ENCODE data around the gene ADARB2.

The ADARB2 gene

DNA sequence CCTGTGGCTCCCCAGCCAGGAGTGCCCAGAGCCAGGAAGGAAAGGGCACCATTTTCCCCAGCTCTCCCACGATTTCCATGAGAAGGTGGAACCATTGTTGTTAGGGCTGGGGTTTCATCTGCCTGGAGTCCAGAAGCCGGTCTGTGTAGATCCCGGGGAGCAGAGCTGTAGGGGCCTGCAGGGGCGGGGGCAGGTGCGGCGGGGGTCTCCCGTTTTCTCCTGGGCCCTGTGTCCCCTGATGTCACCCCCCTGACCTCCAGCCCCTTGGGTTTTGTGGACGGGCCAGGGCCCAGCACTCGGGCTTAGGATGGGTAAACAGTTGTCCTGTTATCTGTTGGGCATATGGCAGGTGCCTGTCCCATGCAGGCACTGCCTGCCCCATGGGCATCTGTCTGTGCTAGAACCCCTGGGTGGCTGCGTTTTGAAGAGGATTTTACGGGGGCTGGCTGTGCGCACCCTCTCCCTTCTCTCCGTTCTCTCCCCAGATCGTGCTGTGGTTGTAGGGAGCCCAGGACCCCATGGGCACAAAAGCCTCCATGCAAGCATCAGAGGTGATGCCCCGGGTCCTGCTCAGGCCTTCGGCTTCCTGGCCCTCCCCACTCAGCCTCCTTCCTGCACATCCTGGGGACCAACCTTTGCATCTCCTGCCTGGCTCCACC, 522.3 kb downstream of the ADARB2 start:
- Histone ChIP-seq H2AFZ (ENCODE audit: low read length, unreplicated experiment) (no peak overlapping the region), H3K4me3 (ENCODE audit: low read depth, low read length) (no peak overlapping the region), H3K36me3 (ENCODE audit: insufficient read depth, low read length) (no peaks in the 10 kb centered on the region), H3K27ac (ENCODE audit: low read depth, low read length) (no peak overlapping the region), H3K27me3 (ENCODE audit: insufficient read depth, low read length) (no peaks in the 10 kb centered on the region), H3K4me1 (ENCODE audit: control insufficient read depth, insufficient read depth, low read length, unreplicated experiment) (no peaks in the 10 kb centered on the region), H3K79me2 (ENCODE audit: control insufficient read depth, insufficient read depth, low read length, unreplicated experiment) (no peaks in the 10 kb centered on the region)

DNA sequence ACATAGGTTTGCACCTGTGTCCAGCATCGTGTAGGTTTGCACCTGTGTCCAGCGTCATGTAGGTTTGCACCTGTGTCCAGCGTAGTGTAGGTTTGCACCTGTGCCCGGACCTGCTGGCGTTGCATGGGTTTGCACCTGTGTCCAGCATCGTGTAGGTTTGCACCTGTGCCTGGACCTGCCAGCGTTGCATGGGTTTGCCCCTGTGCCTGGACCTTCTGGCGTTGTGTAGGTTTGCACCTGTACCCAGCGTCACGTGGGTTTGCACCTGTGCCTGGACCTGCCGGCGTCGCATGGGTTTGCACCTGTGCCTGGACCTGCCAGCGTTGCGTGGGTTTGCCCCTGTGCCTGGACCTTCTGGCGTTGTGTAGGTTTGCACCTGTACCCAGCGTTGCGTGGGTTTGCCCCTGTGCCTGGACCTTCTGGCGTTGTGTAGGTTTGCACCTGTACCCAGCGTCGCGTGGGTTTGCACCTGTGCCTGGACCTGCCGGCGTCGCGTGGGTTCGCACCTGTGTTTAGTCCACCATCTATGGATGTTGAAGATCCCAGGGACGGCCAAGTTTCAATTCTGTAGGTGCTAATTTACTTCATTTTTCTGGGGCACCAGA, 523.2 kb downstream of the ADARB2 start:
- Histone ChIP-seq H3K27me3 (ENCODE audit: insufficient read depth, low read length) (no peaks in the 10 kb centered on the region), H3K4me1 (ENCODE audit: control insufficient read depth, insufficient read depth, low read length, unreplicated experiment) (no peaks in the 10 kb centered on the region), H2AFZ (ENCODE audit: low read length, unreplicated experiment) (no peak overlapping the region), H3K79me2 (ENCODE audit: control insufficient read depth, insufficient read depth, low read length, unreplicated experiment) (no peaks in the 10 kb centered on the region), H3K27ac (ENCODE audit: low read depth, low read length) (no peak overlapping the region), H3K36me3 (ENCODE audit: insufficient read depth, low read length) (no peaks in the 10 kb centered on the region), H3K4me3 (ENCODE audit: low read depth, low read length) (no peak overlapping the region)

DNA sequence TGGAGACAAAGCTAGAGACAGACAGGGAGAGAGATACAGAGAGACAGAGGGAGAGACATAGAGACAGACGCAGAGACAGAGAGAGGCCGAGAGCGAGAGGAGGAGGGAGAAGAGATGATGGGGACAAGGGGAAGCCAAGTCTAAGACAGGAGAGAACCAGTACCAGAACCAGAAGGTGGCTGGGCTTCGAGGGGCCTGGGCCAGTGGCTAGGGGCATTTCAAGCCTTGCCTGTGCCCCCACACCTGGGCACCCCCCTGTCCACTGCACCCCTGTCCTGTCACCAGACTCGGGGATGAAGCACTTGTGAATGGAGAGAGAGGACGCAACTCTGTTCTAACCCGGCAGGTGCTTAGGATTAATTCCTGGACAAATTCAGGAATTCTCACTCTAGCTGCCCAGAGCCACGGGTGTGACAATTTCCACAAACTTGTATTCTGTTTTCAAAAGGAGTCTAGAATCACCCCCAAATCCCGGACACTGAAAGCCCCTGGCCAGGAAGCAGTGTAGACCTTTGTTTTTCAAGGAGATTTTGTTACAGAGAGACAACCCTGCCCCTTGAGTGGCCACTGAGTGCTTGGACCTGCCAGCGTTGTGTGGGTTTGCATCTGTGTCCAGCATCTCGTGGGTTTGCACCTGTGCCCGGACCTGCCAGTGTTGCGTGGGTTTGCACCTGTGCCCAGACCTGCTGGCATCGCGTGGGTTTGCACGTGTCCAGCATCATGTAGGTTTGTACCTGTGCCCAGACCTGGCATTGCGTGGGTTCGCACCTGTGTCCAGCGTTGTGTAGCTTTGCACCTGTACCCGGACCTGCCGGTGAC, 523.9 kb downstream of the ADARB2 start:
- H3K4me1 ChIP-seq (ENCODE audit: control insufficient read depth, insufficient read depth, low read length, unreplicated experiment), result no peaks in the 10 kb centered on the region
- H3K27me3 ChIP-seq (ENCODE audit: insufficient read depth, low read length), result no peaks in the 10 kb centered on the region

DNA sequence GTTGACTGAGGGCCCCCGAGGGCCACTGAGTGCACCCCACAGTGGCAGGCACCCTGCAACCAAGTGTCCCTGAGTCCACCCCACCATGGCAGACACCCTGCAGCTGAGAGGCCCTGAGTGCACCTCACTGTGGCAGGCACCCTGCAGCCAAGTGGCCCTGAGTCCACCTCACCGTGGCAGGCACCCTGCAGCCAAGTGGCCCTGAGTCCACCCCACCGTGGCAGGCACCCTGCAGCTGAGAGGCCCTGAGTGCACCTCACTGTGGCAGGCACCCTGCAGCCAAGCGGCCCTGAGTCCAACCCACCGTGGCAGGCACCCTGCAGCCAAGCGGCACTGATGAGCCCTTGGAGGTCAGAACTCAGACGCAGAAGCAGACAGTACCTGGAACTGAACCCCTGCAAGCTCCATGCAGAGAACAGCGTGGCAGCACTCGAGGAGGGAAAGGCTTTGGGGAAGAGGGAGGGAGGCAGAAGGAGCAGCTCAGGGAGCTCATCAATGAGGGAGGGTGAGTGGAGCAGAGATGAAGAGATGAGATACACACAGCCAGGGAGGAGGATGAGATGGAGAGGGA, 524.7 kb downstream of the ADARB2 start:
- Histone ChIP-seq H3K27ac (ENCODE audit: low read depth, low read length) (no peak overlapping the region), H3K27me3 (ENCODE audit: insufficient read depth, low read length) (no peaks in the 10 kb centered on the region), H3K4me1 (ENCODE audit: control insufficient read depth, insufficient read depth, low read length, unreplicated experiment) (no peaks in the 10 kb centered on the region), H3K4me3 (ENCODE audit: low read depth, low read length) (no peak overlapping the region), H2AFZ (ENCODE audit: low read length, unreplicated experiment) (no peak overlapping the region), H3K36me3 (ENCODE audit: insufficient read depth, low read length) (no peaks in the 10 kb centered on the region), H3K79me2 (ENCODE audit: control insufficient read depth, insufficient read depth, low read length, unreplicated experiment) (no peaks in the 10 kb centered on the region)

More for the DNA sequence above, 523.9 kb downstream of the ADARB2 start:
- H3K27ac ChIP-seq (ENCODE audit: low read depth, low read length), result no peak overlapping the region
- no peaks in the 10 kb centered on the region for H3K36me3 ChIP-seq (ENCODE audit: insufficient read depth, low read length)
- H3K79me2 ChIP-seq (ENCODE audit: control insufficient read depth, insufficient read depth, low read length, unreplicated experiment), result no peaks in the 10 kb centered on the region
- no peak overlapping the region for H3K4me3 ChIP-seq (ENCODE audit: low read depth, low read length)
- H2AFZ ChIP-seq (ENCODE audit: low read length, unreplicated experiment), result no peak overlapping the region

DNA sequence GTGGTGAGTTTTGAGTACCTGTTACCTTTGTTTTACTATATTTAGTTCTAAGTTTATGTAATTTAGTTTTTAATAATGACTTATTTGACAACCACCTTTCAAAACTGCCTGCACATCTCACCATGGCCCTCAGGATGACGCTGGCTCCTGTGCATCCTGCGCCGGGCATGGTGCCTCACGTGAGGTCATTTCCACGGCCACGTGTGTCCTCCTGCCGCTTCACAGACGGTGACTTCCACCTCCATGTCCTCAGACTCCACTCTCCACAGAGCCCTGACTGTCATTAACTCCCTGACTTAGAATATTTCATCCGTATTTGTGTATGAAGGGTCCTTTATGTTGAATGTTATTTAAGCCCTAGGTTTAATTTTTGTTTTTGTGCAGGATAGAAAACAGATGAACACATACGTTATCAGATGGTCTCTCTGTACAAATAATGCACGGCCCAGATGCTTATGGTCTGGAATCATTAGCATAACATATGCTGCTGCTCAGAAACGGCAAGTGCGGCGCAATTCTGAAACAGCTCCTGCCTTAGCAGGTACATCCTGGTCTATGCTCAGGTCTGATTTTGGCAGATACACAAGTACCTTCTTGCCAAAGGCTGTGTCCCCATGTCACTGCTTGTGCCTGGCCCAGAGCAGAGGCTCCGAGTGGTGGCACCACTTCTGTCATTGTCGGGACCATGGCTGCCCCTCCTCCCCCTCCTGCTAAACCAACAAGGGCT, 525.3 kb downstream of the ADARB2 start:
- Histone ChIP-seq H3K27ac (ENCODE audit: low read depth, low read length) (no peak overlapping the region), H3K36me3 (ENCODE audit: insufficient read depth, low read length) (no peaks in the 10 kb centered on the region), H2AFZ (ENCODE audit: low read length, unreplicated experiment) (no peak overlapping the region), H3K4me1 (ENCODE audit: control insufficient read depth, insufficient read depth, low read length, unreplicated experiment) (no peaks in the 10 kb centered on the region), H3K27me3 (ENCODE audit: insufficient read depth, low read length) (no peaks in the 10 kb centered on the region), H3K4me3 (ENCODE audit: low read depth, low read length) (no peak overlapping the region), H3K79me2 (ENCODE audit: control insufficient read depth, insufficient read depth, low read length, unreplicated experiment) (no peaks in the 10 kb centered on the region)

DNA sequence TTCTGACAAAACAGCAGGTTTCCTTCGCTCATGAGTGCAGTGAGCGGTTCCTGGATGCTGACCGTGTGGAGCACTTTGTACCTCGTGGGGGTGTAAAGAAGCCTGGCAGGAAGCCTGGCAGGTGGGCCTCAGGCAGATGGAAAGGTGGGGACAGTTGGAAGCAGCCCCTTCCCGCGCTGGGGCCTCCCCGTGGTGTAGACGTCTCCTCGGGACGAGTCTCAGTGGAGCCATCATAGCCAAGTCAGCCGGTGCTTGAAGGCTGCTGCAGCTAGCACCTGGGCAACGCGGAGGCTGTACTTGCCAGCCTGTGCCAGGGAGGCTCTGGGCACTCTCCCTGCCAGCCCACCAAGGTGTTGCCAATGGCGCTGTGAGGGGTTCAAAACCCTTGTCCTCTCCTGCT, 526.7 kb downstream of the ADARB2 start:
- Histone ChIP-seq H3K27ac (ENCODE audit: low read depth, low read length) (no peak overlapping the region), H3K79me2 (ENCODE audit: control insufficient read depth, insufficient read depth, low read length, unreplicated experiment) (no peaks in the 10 kb centered on the region), H3K4me1 (ENCODE audit: control insufficient read depth, insufficient read depth, low read length, unreplicated experiment) (no peaks in the 10 kb centered on the region), H3K27me3 (ENCODE audit: insufficient read depth, low read length) (no peaks in the 10 kb centered on the region), H3K4me3 (ENCODE audit: low read depth, low read length) (no peak overlapping the region), H3K36me3 (ENCODE audit: insufficient read depth, low read length) (no peaks in the 10 kb centered on the region), H2AFZ (ENCODE audit: low read length, unreplicated experiment) (no peak overlapping the region)

DNA sequence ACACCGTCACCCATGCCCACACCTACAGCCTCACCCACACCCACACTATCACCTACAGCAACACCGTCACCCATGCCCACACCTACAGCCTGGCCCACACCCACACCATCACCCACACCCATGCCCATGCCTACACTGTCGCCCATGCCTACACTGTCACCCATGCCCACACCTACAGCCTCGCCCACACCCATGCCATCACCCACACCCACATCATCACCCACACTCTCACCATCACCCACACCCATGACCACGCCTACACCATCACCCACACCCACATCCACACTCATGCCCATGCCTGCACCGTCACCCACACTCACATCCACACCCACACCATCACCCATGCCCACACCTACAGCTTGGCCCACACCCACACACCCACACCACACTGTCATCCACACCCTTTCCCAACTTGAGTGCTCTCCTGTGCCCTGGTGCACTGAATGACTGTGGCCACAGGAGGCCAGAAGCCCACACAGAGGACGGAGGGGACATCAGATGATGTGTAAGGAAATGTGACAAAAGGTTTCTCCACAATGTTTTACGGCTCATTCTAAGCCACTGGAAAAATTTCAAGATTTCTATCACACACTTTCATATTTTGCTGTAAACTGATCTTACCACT, 527.9 kb downstream of the ADARB2 start:
- Histone ChIP-seq H3K4me1 (ENCODE audit: control insufficient read depth, insufficient read depth, low read length, unreplicated experiment) (no peaks in the 10 kb centered on the region), H3K27ac (ENCODE audit: low read depth, low read length) (no peak overlapping the region), H3K79me2 (ENCODE audit: control insufficient read depth, insufficient read depth, low read length, unreplicated experiment) (no peaks in the 10 kb centered on the region), H3K4me3 (ENCODE audit: low read depth, low read length) (no peak overlapping the region), H3K27me3 (ENCODE audit: insufficient read depth, low read length) (no peaks in the 10 kb centered on the region), H2AFZ (ENCODE audit: low read length, unreplicated experiment) (no peak overlapping the region), H3K36me3 (ENCODE audit: insufficient read depth, low read length) (no peaks in the 10 kb centered on the region)

DNA sequence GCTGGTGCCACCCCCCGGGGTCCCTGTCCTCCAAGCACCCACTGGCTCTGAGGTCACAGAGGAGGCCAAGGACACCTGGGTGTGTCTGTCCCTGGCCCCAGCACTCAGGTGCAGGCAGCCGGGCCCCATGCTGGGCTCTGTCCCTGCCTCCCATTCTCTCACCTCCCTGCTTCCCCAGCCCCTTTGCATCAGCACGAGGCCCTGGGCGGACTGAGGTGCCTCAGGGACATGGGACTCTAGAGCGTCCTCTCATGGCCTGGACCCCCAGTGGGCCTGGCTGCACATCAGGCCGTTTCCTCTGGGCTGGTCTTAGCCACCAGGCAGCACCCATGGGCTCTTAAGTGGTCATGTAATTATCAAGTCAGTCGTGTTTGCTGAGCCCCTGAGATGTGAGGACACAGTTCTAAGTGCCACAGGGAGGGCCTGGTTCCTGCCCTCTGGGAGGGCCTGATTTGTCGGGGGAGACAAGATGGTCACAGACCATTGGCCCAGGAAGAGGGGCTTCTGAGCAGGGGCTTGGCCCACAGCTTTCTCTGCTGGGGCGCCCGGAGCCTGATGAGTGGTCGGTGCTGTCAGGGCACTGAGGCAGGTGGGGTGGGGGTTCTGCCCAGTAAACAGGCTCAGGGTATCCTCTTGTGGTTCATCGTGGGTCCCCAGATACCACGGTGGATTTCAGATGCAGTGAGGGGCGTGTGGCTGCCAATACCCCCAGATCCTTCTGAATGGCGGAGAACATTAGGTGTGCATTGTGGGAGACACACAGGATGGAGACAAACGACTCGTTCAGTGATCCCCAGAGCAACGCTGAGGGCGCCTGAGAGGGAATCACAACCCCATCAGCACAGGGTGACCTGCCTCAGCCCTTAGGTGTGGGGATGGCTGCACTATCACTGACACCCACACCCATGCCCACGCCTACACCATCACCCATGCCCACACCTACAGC, 528.7 kb downstream of the ADARB2 start:
- H3K27ac ChIP-seq (ENCODE audit: low read depth, low read length), result no peak overlapping the region
- no peaks in the 10 kb centered on the region for H3K79me2 ChIP-seq (ENCODE audit: control insufficient read depth, insufficient read depth, low read length, unreplicated experiment)
- H3K27me3 ChIP-seq (ENCODE audit: insufficient read depth, low read length), result no peaks in the 10 kb centered on the region
- H3K4me3 ChIP-seq (ENCODE audit: low read depth, low read length), result no peak overlapping the region
- no peaks in the 10 kb centered on the region for H3K4me1 ChIP-seq (ENCODE audit: control insufficient read depth, insufficient read depth, low read length, unreplicated experiment)
- no peaks in the 10 kb centered on the region for H3K36me3 ChIP-seq (ENCODE audit: insufficient read depth, low read length)
- H2AFZ ChIP-seq (ENCODE audit: low read length, unreplicated experiment), result no peak overlapping the region

DNA sequence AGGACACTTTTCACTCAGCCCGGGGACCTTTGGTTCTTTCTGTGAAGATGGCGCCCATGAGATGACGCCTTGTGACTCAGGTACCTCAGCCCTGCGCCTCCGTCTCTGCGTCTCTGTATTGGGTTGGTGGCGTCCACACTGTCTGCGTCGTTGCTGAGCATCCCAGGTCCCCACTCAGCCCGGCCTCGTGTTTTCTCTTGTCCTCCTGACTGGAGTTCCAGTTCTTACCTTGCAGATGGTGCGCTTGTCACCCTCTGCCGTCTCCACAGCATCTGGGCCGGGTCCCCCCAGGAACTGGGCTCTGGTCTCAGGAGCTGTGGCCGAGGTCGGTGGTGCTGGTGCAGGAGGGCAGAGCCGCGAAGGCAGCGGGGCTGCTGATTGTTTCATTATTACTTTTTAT, 530.7 kb downstream of the ADARB2 start:
- Histone ChIP-seq H3K27me3 (ENCODE audit: insufficient read depth, low read length) (no peaks in the 10 kb centered on the region), H3K4me3 (ENCODE audit: low read depth, low read length) (no peak overlapping the region), H3K36me3 (ENCODE audit: insufficient read depth, low read length) (no peaks in the 10 kb centered on the region), H2AFZ (ENCODE audit: low read length, unreplicated experiment) (no peak overlapping the region), H3K4me1 (ENCODE audit: control insufficient read depth, insufficient read depth, low read length, unreplicated experiment) (no peaks in the 10 kb centered on the region), H3K79me2 (ENCODE audit: control insufficient read depth, insufficient read depth, low read length, unreplicated experiment) (no peaks in the 10 kb centered on the region), H3K27ac (ENCODE audit: low read depth, low read length) (no peak overlapping the region)
